Stimulated activated CD8-positive, alpha-beta memory T cell treated with anti-CD3 and anti-CD28 coated beads, Interleukin-4, amount 100 ng/mL, for 48 hours (primary cell): ENCODE data around the gene SDK2.
A peak's percentile ranks its signal among the peaks of the same experiment; 100 is the strongest.

ENCODE experiments used
- DNase-seq: peaks from one replicate; pipeline ENCODE4 v3.0.0-alpha.2; 2020

The SDK2 gene

GRCh38 chr17:73584049-73584448 lies 60.2 kb downstream of the SDK2 start:
- DNase-seq = no peak

GRCh38 chr17:73582821-73583220 lies 61.4 kb downstream of the SDK2 start:
- DNase-seq = no peak

- no peak for DNase-seq
Measured at GRCh38 chr17:73582359-73582758, 61.9 kb downstream of the SDK2 start.

GRCh38 chr17:73581379-73581778 lies 62.9 kb downstream of the SDK2 start:
- no peak for DNase-seq

- DNase-seq = no peak
Measured at GRCh38 chr17:73580073-73580710, 64.1 kb downstream of the SDK2 start.

GRCh38 chr17:73576556-73577098 lies 67.6 kb downstream of the SDK2 start:
- DNase-seq = no peak

GRCh38 chr17:73575470-73576221 lies 68.6 kb downstream of the SDK2 start:
- DNase-seq = no peak

- DNase-seq = no peak
Measured at GRCh38 chr17:73571511-73572130, 72.6 kb downstream of the SDK2 start.

- DNase-seq = no peak
Measured at GRCh38 chr17:73569762-73570319, 74.4 kb downstream of the SDK2 start.

- no peak for DNase-seq
Measured at GRCh38 chr17:73568934-73569333, 75.3 kb downstream of the SDK2 start.

- DNase-seq = peak; percentile 46
Measured at GRCh38 chr17:73566905-73567782, 77.1 kb downstream of the SDK2 start.

- no peak for DNase-seq
Measured at GRCh38 chr17:73564843-73565242, 79.4 kb downstream of the SDK2 start.

- DNase-seq = no peak
Measured at GRCh38 chr17:73562896-73563295, 81.3 kb downstream of the SDK2 start.

- DNase-seq = no peak
Measured at GRCh38 chr17:73561111-73561510, 83.1 kb downstream of the SDK2 start.

GRCh38 chr17:73560661-73561060 lies 83.6 kb downstream of the SDK2 start:
- DNase-seq = no peak

GRCh38 chr17:73559532-73559931 lies 84.7 kb downstream of the SDK2 start:
- no peak for DNase-seq

- no peak for DNase-seq
Measured at GRCh38 chr17:73555199-73555960, 88.9 kb downstream of the SDK2 start.

- DNase-seq = no peak
Measured at GRCh38 chr17:73554498-73554897, 89.7 kb downstream of the SDK2 start.

GRCh38 chr17:73553311-73553710 lies 90.9 kb downstream of the SDK2 start:
- DNase-seq = no peak

- no peak for DNase-seq
Measured at GRCh38 chr17:73552300-73553048, 91.8 kb downstream of the SDK2 start.

- peak; percentile 35 for DNase-seq
Measured at GRCh38 chr17:73551759-73552158, 92.5 kb downstream of the SDK2 start.
